GM21447 (cell line): ENCODE data around the gene CCSER1.

ENCODE experiments used
- ATAC-seq: cut with Tn5 transposase; IDR thresholded peaks from one replicate; pipeline ENCODE4 v1.9.1; 2021; ENCODE audit not compliant: unreplicated experiment

Gene CCSER1

GRCh38 chr4:90540536-90540935, 413.3 kb downstream of the CCSER1 start:
- no peak for ATAC-seq

DNA sequence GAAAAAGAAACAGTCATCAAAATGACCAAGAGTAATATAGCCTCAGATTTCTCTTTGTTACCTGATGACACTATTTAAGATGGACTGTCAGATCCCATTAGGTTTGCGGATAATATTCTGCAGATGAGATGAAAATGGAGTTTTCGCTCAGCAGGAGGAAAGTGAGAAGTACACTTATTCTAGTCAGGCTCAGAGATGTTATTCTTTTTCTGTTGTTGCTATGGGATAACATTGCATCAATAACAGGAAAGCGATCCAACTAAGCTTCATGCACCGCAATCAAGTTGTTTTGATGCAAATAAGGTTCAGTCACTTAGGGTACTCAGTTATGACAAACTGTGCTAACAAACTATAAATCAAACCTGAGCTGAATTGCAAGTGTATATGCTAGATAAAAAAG, 415.0 kb downstream of the CCSER1 start:
- no peak for ATAC-seq

GRCh38 chr4:90543419-90544170, 416.4 kb downstream of the CCSER1 start:
- no peak for ATAC-seq

DNA sequence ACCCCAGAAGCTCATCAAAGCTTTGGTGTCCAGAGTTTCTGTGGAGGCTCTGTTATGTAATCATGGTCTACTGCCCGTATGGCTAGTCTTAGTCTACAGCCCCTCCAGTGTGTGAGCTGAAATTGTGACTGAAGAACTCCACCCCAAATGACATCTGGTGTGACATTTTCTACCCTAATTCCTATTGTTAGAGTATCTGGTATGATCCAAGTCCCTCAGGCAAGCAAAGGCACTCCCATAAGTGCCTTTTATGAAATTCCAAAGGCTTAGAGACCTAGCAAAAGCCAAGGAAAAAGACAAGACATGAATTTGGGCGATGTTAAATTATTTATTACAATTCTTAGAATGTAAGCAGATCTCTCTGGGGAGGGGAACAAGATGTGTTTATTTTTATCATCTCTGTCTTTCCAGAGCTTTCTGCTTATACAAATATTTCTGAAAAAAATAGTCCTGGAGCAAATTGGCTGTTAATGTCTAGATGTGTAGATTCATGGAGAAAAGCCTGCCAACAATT, 417.4 kb downstream of the CCSER1 start:
- no peak for ATAC-seq

DNA sequence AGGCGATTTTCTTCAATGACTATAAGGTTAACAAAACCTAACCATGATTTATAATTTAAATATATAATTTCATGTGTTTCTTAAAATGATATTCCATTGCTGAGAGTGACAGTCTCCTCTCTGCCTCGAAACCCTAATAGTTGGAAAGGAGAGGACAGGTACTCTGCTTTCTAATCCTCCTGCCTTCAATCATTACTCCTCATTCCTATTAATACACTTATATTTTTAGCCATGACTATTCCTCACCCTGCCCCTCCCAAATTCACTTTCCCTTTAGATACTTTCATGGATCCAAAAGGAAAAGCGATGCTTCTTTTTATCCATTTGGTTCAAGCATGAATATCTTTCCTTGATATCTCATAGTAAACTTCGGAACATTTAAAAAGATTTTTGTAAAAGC, 418.2 kb downstream of the CCSER1 start:
- no peak for ATAC-seq

DNA sequence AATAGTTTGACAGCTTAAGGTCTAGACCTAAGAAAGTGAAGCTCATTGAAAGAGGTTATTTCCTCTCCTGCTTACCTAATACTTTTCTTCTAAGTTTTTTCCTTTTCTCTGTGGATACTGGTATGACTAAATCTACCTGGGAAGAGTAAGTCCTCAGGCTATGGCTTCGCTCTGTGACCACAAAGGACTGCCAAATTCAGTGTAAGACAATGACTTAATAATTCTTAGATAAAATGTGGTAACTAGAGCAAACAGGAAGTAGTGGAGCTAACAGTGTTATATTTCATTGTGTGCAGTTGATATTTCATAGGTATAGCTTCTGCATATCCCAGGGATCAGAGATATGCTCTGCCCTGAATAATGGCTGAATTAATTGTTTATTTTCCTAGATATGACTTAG, 418.9 kb downstream of the CCSER1 start:
- peak; percentile 36 for ATAC-seq

DNA sequence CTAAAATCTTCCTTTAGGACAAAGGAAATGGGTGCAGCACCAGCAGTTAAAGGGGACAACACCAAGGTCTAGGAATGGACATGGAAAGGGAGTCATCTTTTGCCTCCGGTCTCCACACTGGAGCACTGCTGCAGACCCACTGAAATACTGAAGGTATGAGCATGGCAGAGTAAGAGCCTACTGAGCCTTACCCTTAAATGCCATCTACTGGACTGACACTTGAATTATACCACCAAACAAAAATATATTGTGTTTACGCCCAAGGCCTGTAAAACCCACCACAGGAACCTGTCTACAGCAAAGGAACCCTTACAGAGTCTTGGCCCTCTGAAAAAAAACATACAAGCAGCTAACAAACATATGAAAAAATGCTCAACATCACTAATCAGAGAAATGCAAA, 443.4 kb downstream of the CCSER1 start:
- no peak for ATAC-seq

DNA sequence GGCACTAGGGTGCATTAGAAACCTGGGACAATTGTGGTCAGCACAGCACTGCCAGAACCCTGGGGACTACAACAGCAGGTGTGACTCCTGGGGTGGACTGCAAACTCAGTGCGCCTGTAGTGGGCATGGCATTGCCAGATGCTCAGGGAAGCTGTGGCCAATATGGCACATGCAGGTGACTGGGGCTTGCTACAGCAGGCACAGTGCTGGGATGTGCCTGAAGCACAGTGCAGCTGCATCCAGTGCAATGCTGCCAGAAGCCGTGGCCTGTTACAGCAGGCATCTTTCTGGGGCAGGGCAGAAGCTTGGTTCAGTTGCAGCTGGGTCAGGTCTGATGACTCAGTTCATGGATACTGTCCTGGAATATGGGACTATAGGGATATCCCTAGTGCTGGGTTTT, 445.8 kb downstream of the CCSER1 start:
- no peak for ATAC-seq

- ATAC-seq, result no peak
Observed at GRCh38 chr4:90575371-90575770, 448.2 kb downstream of the CCSER1 start.

GRCh38 chr4:90580326-90580725, 453.1 kb downstream of the CCSER1 start:
- ATAC-seq, result no peak

DNA sequence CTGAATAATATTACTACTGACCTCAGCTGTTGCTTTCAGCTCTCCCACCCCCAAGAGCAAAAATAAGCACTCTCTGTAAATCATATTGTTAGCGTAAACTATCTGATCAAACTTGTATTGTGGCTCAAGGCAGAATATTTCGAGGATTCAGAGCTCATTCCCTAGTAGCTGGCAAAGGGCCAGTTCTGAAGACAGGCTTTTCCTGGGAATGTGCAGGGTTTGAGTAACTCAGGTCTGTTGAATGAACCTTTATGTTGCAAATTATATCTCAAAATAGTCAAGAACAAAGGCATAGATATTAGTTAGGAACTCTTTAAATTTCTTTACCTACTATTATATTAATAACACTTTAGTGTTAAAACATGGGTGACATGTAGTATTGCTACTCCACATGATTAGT, 454.9 kb downstream of the CCSER1 start:
- ATAC-seq, result no peak

GRCh38 chr4:90584051-90584450, 456.9 kb downstream of the CCSER1 start:
- ATAC-seq, result no peak

DNA sequence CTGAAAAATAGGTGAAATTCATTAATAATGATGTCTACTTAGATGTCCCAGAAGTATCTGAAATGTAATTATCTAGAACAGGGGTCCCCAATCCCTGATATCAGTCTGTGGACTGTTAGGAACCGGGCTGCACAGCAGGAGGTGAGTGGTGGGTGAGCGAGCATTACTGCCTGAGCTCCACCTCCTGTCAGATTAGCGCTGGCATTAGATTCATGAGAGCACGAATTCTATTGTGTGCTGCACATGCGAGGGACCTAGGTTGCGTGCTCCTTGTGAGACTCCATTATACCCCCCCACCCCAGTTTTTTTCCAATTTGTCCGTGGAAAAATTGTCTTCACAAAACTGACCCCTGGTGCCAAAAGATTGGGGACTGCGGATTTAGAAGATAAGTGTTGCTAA, 458.8 kb downstream of the CCSER1 start:
- ATAC-seq, result no peak

GRCh38 chr4:90586799-90587198, 459.6 kb downstream of the CCSER1 start:
- ATAC-seq, result no peak

DNA sequence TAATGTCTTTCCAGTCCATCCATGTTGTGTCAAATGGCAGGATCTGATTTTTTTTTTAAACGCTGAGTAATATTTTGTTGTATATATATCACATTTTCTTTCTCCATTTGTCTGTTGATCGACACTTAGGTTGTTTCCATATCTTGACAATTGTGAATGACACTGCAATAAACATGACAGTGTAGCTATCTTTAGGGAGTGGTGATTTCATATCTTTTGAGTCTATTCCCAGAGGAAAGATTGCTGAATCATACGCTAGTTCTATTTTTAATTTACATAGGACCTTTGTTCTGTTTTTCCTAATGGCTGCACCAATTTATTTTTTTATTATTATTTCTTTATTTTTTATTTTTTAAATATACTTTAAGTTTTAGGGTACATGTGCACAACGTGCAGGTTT, 470.7 kb downstream of the CCSER1 start:
- no peak for ATAC-seq

DNA sequence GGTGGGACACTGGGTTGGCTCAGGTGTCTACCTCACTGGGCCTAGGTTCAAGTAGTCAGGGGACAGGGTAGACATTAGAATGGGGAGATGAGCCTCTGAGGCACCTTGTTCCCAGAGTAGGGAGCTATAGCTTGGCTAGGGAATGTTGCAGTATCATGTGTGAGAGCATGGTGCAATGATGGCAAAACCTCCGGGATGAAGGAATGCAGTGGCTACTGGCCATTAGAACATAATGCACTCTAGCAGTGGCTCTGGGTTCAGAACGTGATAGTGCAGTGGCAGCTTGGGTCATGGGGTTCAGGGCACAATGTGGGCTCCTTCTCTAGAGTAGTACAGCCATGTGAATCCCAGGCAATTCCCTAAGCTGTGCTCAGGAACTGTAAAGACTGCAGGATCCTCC, 471.5 kb downstream of the CCSER1 start:
- ATAC-seq, result no peak

DNA sequence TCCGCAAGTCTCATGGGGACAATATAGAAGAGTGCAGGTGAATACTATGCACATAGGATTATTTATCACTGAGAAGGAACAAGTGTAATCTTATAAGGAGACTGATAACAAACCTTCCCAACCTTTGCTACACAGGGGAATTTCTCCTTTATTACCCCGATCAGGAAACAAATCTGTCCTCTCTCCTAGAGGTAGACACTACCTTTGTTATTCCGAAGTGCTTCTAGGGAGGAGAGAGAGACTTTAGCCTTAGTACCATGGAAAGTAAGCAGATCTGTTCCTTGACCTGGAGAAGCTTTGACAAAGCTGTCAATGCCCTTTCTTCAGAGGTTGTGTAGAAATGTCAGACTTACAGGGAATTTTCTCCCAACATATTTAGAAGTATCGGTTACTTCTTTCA, 475.5 kb downstream of the CCSER1 start:
- no peak for ATAC-seq

GRCh38 chr4:90603540-90603939, 476.3 kb downstream of the CCSER1 start:
- ATAC-seq, result no peak

- no peak for ATAC-seq
Observed at GRCh38 chr4:90606781-90607180, 479.6 kb downstream of the CCSER1 start.

DNA sequence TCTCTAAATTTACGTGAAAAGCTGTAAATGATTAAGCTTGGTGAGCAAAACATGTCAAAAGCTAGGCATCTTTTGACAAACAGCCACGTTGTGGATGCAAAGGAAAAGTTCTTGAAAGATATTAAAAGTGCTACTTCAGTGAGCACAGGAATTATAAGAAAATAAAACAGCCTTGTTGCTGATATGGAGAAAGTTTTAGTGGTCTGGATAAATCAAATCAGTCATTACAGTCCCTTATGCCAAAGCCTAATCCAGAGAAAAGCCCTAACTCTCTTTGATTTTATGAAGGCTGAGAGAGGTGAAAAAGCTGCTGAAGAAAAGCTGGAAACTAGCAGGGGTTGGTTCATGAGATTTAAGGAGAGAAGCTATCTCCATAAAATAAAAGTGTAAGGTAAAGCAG, 487.2 kb downstream of the CCSER1 start:
- ATAC-seq, result no peak

DNA sequence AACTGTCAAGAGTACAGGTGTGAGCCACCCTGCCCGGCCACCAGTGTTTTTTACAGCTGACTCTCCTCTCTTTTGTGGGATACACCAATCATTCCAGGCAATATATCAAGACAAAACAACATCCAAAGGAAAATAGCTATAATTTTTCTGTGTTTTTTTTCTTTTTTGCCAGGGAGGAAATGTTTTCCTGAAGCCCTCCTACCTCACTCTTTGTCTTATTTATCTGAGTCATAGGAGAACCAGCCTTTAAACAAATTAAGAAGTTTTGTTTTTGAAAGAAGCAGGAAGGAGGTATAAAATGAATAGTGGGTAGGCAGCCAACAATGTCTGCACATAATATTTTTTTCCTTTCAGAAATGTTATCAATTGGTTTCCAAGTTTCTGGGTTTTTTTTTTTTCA, 493.9 kb downstream of the CCSER1 start:
- no peak for ATAC-seq

- no peak for ATAC-seq
Observed at GRCh38 chr4:90624781-90625180, 497.6 kb downstream of the CCSER1 start.
